ENCODE results near the gene CDC34. TPM values are rescaled to one million over a fixed set of nuclear protein-coding genes. Genes with fewer than 3 reads are reported as not detected.

CDC34 gene
- polyA plus RNA-seq, 2 donors = 45.2 to 68.7 TPM

GRCh38 chr19:497491-497868 is 34.1 kb upstream of the CDC34 start:
- Histone ChIP-seq H3K9me3 (ENCODE audit: control insufficient read depth in 2 of 2, insufficient read depth in 1 of 2, low read depth in 1 of 2, low read length in 1 of 2) (no peaks in the 10 kb centered on the region), H3K27ac (ENCODE audit: low read depth in 2 of 2, low read length in 1 of 2) (no peak overlapping the region), H3K4me3 (ENCODE audit: low read depth in 1 of 2, low read length in 2 of 2) (no peak overlapping the region), H3K4me1 (ENCODE audit: control insufficient read depth in 2 of 2, insufficient read depth in 2 of 2, low read length in 1 of 2) (peaks cover 0 to 7% of the 10 kb centered on the region in 2 donors), H3K27me3 (ENCODE audit: control insufficient read depth in 1 of 2, insufficient read depth in 2 of 2, low read length in 2 of 2) (peaks cover 0 to 11% of the 10 kb centered on the region in 2 donors), H3K36me3 (ENCODE audit: control insufficient read depth in 2 of 2, insufficient read depth in 2 of 2, low read length in 1 of 2) (no peaks in the 10 kb centered on the region)
- 3 to 5% methylated on average over 15 to 36 of the region's 36 CpGs for WGBS, 2 donors

DNA sequence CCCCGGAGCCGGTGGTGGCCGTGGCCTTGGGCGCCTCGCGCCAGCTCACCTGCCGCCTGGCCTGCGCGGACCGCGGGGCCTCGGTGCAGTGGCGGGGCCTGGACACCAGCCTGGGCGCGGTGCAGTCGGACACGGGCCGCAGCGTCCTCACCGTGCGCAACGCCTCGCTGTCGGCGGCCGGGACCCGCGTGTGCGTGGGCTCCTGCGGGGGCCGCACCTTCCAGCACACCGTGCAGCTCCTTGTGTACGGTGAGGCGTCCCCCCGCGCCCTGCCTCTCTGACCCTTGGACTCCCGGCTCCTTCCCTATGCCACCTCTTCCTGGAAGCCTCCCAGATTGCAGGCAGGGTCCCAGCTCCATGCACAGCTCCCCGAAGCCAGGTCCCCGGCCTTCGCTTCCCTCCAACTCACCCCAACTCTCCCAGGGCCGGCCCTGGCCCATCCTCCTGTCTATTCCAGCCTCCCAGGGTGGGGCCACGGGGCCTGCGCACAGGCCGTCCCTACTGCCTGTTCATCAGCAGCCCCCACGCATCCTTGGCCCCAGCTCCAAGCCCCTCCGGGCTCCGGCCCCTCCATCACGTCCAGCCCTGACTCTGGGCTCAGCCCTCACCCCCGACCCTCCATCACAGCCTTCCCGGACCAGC is 33.6 kb upstream of the CDC34 start:
- no peak overlapping the region for H3K27ac ChIP-seq (ENCODE audit: low read depth in 2 of 2, low read length in 1 of 2)
- H3K9me3 ChIP-seq (ENCODE audit: control insufficient read depth in 2 of 2, insufficient read depth in 1 of 2, low read depth in 1 of 2, low read length in 1 of 2) = no peaks in the 10 kb centered on the region
- no peak overlapping the region for H3K4me3 ChIP-seq (ENCODE audit: low read depth in 1 of 2, low read length in 2 of 2)
- H3K27me3 ChIP-seq (ENCODE audit: control insufficient read depth in 1 of 2, insufficient read depth in 2 of 2, low read length in 2 of 2) = peaks cover 0 to 11% of the 10 kb centered on the region in 2 donors
- H3K4me1 ChIP-seq (ENCODE audit: control insufficient read depth in 2 of 2, insufficient read depth in 2 of 2, low read length in 1 of 2) = peaks cover 0 to 7% of the 10 kb centered on the region in 2 donors
- H3K36me3 ChIP-seq (ENCODE audit: control insufficient read depth in 2 of 2, insufficient read depth in 2 of 2, low read length in 1 of 2) = no peaks in the 10 kb centered on the region
- 11 to 13% methylated on average over 25 to 50 of the region's 50 CpGs for WGBS, 2 donors

- no peaks in the 10 kb centered on the region for H3K9me3 ChIP-seq (ENCODE audit: control insufficient read depth in 2 of 2, insufficient read depth in 1 of 2, low read depth in 1 of 2, low read length in 1 of 2)
- WGBS, 2 donors = 19 to 23% methylated on average over 25 to 26 of the region's 26 CpGs
- H3K36me3 ChIP-seq (ENCODE audit: control insufficient read depth in 2 of 2, insufficient read depth in 2 of 2, low read length in 1 of 2) = no peaks in the 10 kb centered on the region
- no peak overlapping the region for H3K4me3 ChIP-seq (ENCODE audit: low read depth in 1 of 2, low read length in 2 of 2)
- peaks cover 0 to 11% of the 10 kb centered on the region in 2 donors for H3K27me3 ChIP-seq (ENCODE audit: control insufficient read depth in 1 of 2, insufficient read depth in 2 of 2, low read length in 2 of 2)
- peaks cover 0 to 7% of the 10 kb centered on the region in 2 donors for H3K4me1 ChIP-seq (ENCODE audit: control insufficient read depth in 2 of 2, insufficient read depth in 2 of 2, low read length in 1 of 2)
- H3K27ac ChIP-seq (ENCODE audit: low read depth in 2 of 2, low read length in 1 of 2) = no peak overlapping the region
Measured at GRCh38 chr19:498511-498891, 33.1 kb upstream of the CDC34 start.

GRCh38 chr19:498977-499623 is 32.5 kb upstream of the CDC34 start:
- H3K27ac ChIP-seq (ENCODE audit: low read depth in 2 of 2, low read length in 1 of 2) = no peak overlapping the region
- peaks cover 0 to 7% of the 10 kb centered on the region in 2 donors for H3K4me1 ChIP-seq (ENCODE audit: control insufficient read depth in 2 of 2, insufficient read depth in 2 of 2, low read length in 1 of 2)
- H3K4me3 ChIP-seq (ENCODE audit: low read depth in 1 of 2, low read length in 2 of 2) = no peak overlapping the region
- H3K27me3 ChIP-seq (ENCODE audit: control insufficient read depth in 1 of 2, insufficient read depth in 2 of 2, low read length in 2 of 2) = peaks cover 0 to 11% of the 10 kb centered on the region in 2 donors
- WGBS, 2 donors = 71 to 73% methylated on average over 29 to 31 of the region's 31 CpGs
- no peaks in the 10 kb centered on the region for H3K9me3 ChIP-seq (ENCODE audit: control insufficient read depth in 2 of 2, insufficient read depth in 1 of 2, low read depth in 1 of 2, low read length in 1 of 2)
- no peaks in the 10 kb centered on the region for H3K36me3 ChIP-seq (ENCODE audit: control insufficient read depth in 2 of 2, insufficient read depth in 2 of 2, low read length in 1 of 2)

DNA sequence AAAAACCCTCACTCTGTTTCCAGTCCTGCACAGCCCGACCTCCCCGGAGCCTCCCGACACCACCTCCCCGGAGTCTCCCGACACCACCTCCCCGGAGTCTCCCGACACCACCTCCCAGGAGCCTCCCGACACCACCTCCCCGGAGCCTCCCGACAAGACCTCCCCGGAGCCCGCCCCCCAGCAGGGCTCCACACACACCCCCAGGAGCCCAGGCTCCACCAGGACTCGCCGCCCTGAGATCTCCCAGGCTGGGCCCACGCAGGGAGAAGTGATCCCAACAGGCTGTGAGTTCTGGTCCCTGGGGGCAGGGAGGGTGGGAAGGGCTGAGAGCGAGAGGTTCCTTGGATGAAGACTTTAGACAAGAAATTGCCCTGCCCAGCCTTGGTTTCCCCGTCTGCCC is 29.9 kb upstream of the CDC34 start:
- Histone ChIP-seq H3K27ac (ENCODE audit: low read depth in 2 of 2, low read length in 1 of 2) (no peak overlapping the region), H3K9me3 (ENCODE audit: control insufficient read depth in 2 of 2, insufficient read depth in 1 of 2, low read depth in 1 of 2, low read length in 1 of 2) (no peaks in the 10 kb centered on the region), H3K27me3 (ENCODE audit: control insufficient read depth in 1 of 2, insufficient read depth in 2 of 2, low read length in 2 of 2) (peaks cover 0 to 11% of the 10 kb centered on the region in 2 donors), H3K36me3 (ENCODE audit: control insufficient read depth in 2 of 2, insufficient read depth in 2 of 2, low read length in 1 of 2) (peaks cover 0 to 2% of the 10 kb centered on the region in 2 donors), H3K4me1 (ENCODE audit: control insufficient read depth in 2 of 2, insufficient read depth in 2 of 2, low read length in 1 of 2) (peaks cover 0 to 4% of the 10 kb centered on the region in 2 donors), H3K4me3 (ENCODE audit: low read depth in 1 of 2, low read length in 2 of 2) (no peak overlapping the region)
- WGBS, 2 donors = 82 to 88% methylated on average over 16 to 17 of the region's 17 CpGs

DNA sequence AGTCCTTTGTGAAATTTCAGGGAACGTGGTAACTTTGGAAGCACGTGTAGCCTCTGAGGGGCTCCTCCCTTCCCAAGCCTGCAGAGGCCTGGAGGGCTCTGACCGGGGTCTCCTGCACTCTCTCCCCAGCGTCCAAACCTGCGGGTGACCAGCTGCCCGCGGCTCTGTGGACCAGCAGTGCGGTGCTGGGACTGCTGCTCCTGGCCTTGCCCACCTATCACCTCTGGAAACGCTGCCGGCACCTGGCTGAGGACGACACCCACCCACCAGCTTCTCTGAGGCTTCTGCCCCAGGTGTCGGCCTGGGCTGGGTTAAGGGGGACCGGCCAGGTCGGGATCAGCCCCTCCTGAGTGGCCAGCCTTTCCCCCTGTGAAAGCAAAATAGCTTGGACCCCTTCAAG is 26.9 kb upstream of the CDC34 start:
- Histone ChIP-seq H3K4me1 (ENCODE audit: control insufficient read depth in 2 of 2, insufficient read depth in 2 of 2, low read length in 1 of 2) (peaks cover 6% of the 10 kb centered on the region in 2 donors), H3K36me3 (ENCODE audit: control insufficient read depth in 2 of 2, insufficient read depth in 2 of 2, low read length in 1 of 2) (peaks cover 0 to 3% of the 10 kb centered on the region in 2 donors), H3K9me3 (ENCODE audit: control insufficient read depth in 2 of 2, insufficient read depth in 1 of 2, low read depth in 1 of 2, low read length in 1 of 2) (no peaks in the 10 kb centered on the region), H3K27me3 (ENCODE audit: control insufficient read depth in 1 of 2, insufficient read depth in 2 of 2, low read length in 2 of 2) (no peaks in the 10 kb centered on the region), H3K4me3 (ENCODE audit: low read depth in 1 of 2, low read length in 2 of 2) (no peak overlapping the region), H3K27ac (ENCODE audit: low read depth in 2 of 2, low read length in 1 of 2) (no peak overlapping the region)
- 91% methylated on average over 14 of the region's 14 CpGs for WGBS, 2 donors

- Histone ChIP-seq H3K4me3 (ENCODE audit: low read depth in 1 of 2, low read length in 2 of 2) (peak overlapping the region; percentile 92 to 98), H3K9me3 (ENCODE audit: control insufficient read depth in 2 of 2, insufficient read depth in 1 of 2, low read depth in 1 of 2, low read length in 1 of 2) (no peaks in the 10 kb centered on the region), H3K27ac (ENCODE audit: low read depth in 2 of 2, low read length in 1 of 2) (peak overlapping the region; percentile 93 to 97), H3K36me3 (ENCODE audit: control insufficient read depth in 2 of 2, insufficient read depth in 2 of 2, low read length in 1 of 2) (peaks cover 0 to 7% of the 10 kb centered on the region in 2 donors), H3K4me1 (ENCODE audit: control insufficient read depth in 2 of 2, insufficient read depth in 2 of 2, low read length in 1 of 2) (peaks cover 9 to 11% of the 10 kb centered on the region in 2 donors), H3K27me3 (ENCODE audit: control insufficient read depth in 1 of 2, insufficient read depth in 2 of 2, low read length in 2 of 2) (no peaks in the 10 kb centered on the region)
- 4% methylated on average over 46 to 48 of the region's 48 CpGs for WGBS, 2 donors
Measured at GRCh38 chr19:506404-507285, 24.9 kb upstream of the CDC34 start.

DNA sequence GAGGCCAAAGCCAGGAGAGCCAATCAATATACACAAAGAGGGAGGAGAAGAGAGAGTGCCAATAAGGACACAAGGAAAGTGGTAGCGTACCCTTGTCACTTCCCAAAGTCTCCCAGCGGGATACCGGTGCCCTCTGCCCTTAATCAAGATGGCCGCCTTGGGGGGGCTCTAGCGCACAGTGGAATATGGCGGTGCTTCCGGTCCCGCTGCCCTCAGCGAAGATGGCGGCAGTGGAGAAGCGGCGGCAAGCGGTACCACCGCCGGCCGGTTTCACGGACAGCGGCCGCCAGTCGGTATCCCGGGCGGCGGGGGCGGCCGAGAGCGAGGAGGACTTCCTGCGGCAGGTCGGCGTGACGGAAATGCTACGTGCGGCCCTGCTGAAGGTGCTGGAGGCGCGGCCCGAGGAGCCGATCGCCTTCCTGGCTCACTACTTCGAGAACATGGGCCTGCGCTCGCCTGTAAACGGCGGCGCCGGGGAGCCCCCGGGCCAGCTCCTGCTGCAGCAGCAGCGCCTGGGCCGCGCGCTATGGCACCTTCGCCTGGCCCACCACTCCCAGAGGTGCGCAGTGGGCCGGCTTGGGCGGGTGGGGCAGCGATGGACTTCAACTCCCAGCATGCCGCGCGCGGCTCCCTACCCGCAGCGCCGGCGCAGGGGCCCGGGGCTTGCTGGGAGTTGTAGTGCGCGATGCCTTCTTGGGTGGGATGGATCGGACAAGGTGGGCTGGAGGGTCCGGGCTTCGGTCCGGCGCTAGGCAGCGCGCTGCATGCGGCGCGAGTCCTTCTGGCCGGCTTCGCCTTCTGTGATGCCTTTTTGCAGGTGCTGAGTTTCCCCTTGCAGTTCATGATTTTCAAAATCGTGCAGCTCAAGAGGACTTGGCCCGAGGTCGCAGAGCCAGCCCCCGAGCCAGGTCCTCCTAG is 24.0 kb upstream of the CDC34 start, which contains the start of gene TPGS1:
Gene TPGS1, plus strand, starts transcription at position 212 of the 918 bp plus-strand sequence. Its CDS starts 10 bp downstream, at position 222.
- Histone ChIP-seq H3K27ac (ENCODE audit: low read depth in 2 of 2, low read length in 1 of 2) (peak within 1 kb of the TSS; percentile 93 to 97), H3K4me3 (ENCODE audit: low read depth in 1 of 2, low read length in 2 of 2) (peak within 1 kb of the TSS; percentile 92 to 98), H3K36me3 (ENCODE audit: control insufficient read depth in 2 of 2, insufficient read depth in 2 of 2, low read length in 1 of 2) (peaks cover 0 to 7% of the 10 kb centered on the region in 2 donors), H3K9me3 (ENCODE audit: control insufficient read depth in 2 of 2, insufficient read depth in 1 of 2, low read depth in 1 of 2, low read length in 1 of 2) (no peaks in the 10 kb centered on the region), H3K4me1 (ENCODE audit: control insufficient read depth in 2 of 2, insufficient read depth in 2 of 2, low read length in 1 of 2) (peaks cover 9 to 11% of the 10 kb centered on the region in 2 donors), H3K27me3 (ENCODE audit: control insufficient read depth in 1 of 2, insufficient read depth in 2 of 2, low read length in 2 of 2) (no peaks in the 10 kb centered on the region)
- 0 to 1% methylated on average over 65 to 81 of the region's 81 CpGs for WGBS, 2 donors
